ENCODE measurements around the gene TRIM63.

The TRIM63 gene

DNA sequence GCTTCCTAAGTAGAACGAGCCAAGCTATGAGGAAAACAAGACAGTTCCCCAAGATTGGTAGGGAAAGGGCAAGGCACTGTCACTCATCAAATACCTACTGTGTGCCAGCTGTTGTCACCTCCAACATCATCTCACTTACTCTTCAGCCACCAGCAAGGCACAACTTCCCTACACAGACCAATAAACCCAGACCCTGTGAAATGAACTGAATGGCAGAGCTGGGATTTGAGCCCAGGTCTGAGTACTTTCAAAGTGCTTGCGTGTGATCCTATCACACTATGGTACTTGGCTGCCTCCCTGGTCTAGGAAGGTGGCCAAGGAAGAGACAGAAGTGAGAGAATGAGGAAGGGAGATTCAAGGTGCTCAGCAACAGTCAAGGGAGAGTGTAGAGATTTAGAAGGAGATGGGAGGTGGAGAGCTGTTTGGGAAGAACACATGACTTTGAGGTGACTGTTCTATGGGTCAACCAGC is 16.7 kb upstream of the TRIM63 start:
- DNase-seq: no peak

DNA sequence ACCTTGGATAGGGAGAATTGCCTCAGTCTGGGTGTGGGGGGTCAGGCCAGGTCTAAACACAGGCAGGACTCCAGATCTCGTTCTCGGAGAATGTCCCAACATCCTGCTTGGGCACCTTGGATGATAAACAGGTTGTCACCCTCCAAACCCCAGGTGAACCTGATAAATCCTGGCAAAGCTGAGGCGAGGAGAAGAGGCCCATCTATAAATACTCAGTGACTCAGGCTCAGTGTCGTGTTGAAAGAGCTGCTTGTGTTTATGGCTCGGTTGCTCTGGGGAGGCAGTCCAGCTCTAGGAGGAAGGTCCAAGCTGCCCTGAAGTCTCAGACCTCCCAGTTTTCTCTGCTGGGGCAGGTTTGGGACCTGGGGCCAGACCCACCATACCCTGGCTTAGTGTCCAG is 15.8 kb upstream of the TRIM63 start:
- no peak for DNase-seq

DNA sequence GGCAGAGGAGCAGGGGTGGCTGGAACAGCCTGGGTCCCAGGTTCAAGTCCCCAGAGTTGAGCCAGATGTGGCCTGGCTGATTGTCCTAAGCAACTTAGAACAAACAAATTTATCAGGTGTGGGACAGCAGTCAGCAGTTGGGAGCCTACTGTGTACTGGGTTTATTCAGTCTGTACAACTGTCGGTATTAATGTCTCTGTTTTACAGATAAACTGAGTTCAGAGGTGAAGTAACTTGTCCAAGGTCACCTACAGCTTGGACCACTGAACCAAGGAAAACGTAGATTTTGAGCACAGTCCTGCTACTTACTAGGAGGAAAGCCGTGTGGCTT is 14.6 kb upstream of the TRIM63 start:
- no peak for DNase-seq

DNA sequence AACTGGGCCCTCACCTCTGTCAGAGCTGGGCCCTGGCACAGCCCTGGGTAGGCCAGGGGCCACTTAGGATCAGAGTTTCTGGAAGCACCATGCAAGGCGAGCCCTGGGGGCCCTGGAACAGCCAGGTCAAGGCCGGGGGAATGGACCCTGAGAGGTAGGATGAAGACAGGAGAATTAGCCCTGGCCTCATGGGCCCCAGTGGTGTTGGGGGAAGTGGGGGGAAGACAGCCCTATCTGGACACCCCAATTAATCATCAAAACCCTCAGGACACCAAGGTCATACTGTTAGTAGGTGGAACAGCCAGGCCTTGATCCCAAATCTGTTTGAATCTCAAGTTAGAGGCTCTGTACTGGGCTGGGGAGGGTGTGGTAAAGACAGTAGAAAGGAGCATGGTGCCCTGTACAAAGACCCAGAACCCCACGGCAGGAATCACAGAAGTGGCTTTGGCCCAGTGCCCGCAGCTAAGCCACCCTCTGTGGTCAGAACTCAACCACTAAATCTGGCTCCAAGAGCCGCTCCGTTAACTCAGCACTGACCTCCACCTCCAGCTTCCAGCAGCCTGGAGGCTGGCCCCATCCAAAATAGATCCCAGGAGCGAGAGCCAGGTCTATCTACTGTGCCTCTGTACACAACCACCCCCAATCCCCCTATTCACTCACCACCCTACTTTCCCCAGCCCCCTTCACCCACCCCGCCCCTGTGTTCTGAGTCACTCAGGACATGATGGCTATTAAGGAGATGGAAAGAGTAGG is 14.0 kb upstream of the TRIM63 start:
- no peak for DNase-seq

DNA sequence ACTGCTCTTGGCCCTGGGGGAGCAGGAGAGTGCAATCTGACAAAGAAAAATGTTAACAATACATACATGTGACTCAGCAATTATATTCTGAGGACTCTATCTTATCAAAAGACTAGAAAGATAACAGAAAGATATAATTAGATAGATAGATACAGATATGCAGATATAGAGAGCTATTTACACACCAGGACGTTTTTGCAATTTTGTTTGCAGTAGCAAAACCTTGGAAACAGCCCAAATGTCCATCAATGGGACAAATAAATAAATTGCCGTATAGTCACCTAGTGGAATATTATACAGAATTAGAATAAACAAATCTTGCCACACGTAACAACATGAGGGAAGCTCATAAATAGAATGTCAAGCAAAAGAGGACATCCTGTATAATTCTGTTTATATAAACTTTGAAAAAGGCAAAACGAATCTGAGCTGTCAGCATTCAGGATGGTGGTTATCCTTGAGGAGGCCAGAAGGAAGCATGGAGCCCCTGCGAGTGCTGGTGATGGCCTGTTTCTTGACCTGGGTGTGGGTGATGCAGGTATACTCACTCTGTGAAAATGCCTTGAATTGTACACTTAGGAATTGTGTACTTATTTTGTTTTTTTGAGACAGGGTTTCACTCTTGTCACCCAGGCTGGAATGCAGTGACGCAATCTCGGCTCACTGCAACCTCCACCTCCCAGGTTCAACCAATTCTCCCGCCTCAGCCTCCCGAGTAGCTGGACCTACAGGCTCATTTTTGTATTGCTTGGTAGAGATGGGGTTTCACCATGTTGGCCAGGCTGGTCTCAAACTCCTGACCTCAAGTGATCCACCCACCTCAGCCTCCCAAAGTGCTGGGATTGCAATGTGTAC is 12.8 kb upstream of the TRIM63 start:
- no peak for DNase-seq

DNA sequence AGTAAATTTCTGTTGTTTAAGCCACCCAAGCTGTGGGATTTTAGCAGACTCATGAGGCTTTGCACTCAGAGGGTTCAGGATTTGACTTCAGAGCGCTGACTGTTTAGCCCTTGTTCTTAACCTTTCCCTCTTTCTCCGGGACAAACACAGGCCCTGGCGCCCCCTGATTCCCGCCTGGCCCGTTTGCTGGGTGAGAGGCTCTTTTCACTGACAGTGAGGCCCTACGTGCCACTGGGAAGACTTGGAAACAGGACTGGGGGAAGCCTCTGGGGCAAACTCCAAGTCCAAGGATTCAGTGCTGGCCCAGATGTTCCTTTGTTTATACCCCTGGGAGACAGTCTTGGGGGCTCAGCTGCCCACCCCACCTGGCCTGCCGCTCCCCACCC is 11.7 kb upstream of the TRIM63 start:
- no peak for DNase-seq

DNA sequence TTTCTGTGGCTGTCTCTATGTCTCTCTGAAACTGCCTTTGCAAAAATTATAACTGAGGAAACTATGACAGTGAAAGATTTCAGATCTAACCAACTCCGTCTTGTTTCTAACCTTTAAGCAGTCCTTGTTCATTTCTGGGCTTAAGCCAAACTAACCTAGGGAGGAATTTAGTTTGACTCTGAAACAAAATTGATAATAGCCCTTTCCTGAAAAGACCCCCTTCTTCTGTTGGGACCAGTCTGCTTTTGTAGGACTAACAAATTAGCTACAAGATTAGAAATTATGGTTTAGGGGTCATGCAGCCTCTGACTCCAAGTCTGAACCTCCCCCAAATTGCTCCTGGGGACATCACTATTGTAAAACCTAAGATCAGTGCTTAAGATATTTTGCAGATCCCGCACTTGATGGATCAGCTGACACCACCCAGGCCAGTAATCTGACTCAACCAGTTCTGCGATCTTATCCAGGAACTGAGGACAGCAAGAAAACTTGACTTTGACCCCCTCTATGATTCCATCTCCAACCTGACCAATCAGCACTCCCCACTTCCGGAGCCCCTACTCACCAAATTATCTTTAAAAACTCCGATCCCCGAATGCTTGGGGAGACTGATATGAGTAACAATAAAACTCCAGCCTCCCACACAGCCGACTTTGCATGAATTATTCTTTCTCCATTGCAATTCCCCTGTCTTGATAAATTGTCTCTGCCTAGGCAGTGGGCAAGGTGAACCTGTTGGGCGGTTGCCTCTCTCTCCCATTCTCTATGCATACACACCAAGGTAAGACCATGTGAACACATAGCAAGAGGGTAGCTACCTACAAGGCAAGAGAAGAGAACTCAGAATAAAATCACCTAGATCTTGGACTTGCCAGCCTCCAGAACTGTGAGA is 11.1 kb upstream of the TRIM63 start:
- no peak for DNase-seq

DNA sequence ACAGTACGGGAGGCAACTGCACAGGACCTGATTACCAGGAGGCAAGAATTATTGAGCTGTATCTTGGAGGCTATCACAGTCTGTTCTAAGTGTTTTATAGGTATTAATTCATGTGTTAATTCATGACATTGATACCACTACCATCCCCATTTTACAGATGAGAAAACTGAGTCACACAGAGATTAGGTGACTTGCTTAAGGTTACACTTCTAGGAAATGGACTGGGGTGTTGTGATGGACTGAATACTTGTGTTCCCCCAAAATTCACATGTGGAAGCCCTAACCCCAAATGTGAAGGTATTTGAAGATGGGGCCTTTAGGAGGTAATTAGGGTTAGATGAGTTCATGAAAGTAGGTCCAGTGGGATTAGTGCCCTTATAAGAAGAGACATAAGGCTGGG is 10.1 kb upstream of the TRIM63 start:
- no peak for DNase-seq

DNA sequence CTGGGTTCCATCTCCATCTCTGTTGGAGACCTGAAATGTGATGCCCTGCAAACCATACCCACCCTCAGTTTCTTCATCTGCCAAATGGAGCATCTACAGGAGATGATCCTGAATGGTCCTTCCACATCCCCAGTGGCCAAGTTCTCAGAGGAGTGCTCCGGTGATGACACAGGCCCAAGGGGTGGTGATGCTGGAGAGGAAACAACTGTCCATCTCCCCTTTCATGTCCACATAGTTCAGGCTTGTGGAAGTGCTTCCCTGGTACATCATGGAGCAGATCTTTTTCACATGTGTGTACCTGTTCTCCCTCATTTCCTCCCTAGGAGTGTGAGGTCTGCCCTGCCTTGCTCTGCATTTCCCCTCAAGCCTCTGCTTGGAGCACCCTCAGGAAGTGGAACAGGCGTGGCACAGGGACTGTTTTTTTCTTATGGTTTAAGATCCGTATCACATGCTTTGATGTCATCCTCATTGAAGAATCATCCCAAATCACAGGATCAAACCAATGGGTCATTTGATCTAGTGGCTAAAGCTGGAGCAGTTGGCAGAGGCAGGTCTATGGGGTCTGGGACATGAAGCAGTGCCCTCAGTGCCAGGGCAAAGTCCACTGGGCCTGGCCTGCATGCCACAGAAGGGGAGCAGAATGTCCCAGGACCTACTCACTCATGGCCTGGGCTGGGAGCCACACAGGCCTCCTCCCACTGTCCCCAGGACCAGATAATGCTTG is 8.2 kb upstream of the TRIM63 start:
- no peak for DNase-seq

DNA sequence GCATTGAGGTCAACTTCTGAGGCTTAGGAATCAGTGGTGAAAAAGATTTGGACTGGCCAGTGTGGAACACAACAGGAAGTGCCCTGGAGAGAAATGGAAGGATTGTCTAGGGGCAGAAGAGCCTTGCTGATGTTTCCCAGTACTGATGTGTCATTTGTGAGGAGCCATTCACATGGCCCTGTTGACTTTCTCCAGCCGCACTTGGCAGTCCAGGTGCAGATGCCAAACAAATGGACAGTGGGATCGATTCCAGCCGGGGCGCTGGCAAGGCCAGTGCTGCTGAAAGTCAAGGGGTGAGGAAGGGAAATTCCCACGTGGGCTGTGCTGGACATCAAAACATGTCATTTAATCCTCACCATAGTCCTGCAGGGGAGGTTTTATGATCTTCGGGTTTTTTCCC is 4.9 kb upstream of the TRIM63 start:
- no peak for DNase-seq

DNA sequence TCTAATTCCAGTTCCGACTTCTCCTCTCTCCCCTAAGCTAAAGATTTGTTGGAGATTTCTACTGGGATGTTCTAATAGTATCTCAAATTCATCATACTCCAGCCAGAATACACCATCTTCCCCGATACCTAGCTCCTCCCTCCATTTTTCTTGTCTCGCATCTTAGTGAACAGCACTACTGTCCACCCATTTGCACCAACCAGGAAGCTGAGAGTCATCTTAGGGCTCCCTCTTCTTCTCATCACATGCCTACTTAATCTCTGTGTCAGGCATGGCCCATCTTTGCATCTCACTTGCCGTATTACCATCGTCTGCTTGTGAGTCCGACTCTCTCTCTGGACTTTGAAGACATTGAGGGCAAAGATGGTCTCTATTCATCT is 3.5 kb upstream of the TRIM63 start:
- no peak for DNase-seq

DNA sequence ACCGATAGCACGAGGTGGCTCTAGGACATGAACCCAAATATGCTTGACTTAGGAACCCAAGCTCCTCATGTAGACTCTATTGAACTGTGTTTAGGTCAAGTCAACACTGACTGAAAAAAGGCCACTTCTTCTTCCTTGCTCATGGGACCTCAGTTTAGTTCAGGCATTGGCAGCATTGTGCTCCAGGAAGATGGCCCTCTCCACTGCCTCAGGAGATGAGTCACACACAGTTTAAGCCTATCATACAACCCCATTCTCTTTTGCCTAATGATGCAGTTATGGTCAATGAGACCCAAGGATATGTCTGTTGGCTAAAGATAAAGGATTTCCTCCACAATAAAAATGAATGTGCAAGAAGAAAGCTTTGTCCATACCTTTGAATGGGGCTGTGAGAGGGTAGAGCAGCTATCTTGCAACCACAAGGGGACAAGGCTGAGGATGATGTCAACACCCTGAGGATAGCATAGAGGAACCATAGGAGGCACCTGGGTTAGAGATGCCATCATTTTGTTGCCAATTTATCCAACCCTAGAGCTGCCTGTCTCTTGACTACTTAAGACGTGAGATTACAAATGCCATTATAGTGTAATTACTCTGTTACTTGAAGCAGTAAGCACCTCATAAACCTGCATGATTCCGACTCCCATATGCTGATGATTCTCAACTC is 3.0 kb upstream of the TRIM63 start:
- DNase-seq: no peak

DNA sequence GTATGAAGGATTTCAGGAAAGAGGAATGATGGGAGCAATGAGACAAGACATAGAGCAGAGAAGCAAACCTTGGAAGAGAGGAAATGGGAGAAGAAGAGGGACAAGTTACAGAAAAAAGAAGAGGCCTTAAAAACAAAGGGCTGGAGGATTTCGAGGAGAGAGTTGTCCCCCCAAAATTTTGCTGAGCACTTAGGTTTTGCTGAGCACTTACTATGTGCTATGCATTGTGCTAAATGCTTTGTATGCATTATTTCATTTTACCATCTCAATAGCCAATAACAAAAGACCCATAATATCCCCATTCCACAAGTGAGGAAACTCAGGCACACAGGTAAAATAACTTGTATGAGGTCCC is 2.5 kb upstream of the TRIM63 start:
- DNase-seq: no peak

DNA sequence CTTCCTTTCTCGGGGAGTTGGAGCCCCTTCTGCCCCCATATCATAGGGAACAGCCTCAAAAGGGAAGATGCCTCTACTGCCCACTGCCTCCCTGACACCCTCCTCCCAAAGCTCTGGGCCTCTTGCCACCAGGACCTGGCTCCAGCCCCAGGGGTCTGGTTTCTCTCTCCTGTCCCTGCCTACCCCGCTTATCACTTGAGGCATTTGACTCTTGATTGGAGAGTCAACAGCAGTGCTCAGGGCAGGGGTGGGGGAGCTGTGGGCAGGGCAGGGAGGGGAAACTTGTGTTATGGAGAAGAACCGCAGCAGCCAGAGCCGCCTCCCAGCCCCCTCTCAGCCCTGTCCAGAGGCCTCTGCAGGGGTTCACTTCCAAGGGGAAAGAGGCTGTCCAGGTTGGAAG is 573 bp downstream of the TRIM63 start:
- DNase-seq: no peak

DNA sequence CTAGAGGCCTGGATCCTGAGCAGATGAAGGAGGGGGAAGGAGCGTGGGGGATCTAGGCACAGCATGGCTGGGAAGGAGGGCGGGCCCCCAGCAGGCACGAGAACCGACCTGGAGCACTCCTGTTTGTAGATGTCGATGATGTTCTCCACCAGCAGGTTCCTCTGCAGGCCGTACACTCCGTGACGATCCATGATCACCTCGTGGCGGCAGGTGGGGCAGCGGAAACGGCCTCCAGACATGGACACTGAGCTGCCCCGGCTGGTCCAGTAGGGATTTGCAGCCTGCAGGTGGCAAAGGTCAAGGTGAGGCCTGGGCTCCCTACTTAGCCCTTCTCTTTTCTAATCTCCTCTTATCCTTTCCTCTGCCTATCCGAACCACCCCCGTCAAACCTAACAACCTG is 1.3 kb downstream of the TRIM63 start:
- DNase-seq: no peak

DNA sequence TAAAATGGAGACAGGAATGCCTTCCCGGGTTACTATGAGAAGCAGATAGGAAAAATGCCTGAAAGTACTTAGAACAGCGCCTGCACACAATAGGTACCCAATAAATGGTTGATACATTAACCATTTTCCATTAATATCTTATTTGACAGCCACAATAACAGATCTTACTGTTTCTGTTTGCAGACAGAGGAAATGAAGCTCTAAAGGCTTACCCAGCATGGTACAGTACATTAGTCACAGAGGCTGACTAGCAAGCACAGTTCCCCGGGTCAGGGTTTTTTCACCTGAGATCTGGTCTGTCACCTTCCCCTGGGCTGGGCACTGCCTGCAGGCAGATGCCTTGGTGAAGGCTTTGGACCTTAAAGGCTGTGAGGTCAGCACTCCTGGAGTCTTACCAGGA is 2.9 kb downstream of the TRIM63 start:
- no peak for DNase-seq

DNA sequence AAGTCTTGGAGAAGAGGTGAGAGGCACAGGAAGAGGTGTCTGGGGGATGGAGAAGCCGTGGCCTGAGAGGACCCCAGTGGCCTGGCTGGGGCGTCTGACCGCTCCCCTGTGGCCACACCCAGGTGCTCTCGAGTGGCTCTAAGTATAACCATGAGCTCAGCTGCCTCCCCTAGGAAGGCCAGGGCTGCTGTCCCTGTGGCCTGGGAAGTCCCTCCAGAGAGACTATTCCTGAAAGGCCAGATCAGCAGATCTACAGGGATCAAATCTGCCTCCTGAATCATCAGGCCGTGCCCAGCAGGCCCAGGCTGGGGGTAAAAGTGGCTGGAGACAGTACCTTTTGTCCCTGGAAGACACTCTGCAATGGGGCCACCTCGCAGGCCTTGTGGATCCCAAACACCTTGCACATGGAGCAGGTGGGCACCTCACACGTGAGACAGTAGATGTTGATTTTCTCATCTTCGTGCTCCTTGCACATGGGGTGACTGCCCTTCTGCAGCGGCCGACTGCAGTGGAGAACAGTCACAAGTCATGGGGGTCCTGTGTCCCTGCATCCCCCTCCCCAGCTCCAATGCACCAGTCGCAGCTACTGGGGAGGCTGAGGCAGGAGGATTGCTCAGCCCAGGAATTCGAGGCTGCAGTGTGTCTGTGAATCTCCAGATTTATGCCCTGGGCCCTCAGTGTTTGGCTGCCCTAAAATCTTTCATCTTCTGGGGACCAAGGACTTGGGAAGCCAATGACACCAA is 6.4 kb downstream of the TRIM63 start:
- DNase-seq: no peak

DNA sequence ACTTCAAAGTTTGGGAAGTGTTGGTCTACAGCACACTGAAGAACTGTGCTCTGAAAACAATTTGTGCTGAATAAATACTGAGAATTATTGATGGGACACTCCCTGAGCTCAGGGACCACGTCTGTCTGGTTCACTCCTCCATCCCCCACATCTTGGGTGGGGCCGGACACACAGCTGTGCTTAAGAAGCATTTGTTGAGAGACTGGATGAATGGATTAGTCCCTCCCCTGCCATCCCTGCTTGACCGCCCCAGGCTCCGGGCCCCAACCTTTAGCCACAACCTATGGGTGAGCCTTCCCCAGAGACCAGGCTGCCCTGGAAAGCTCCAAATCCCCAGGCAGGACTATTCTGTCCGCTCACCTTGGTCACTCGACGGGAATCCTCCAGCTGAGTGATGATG is 7.5 kb downstream of the TRIM63 start:
- DNase-seq: no peak

DNA sequence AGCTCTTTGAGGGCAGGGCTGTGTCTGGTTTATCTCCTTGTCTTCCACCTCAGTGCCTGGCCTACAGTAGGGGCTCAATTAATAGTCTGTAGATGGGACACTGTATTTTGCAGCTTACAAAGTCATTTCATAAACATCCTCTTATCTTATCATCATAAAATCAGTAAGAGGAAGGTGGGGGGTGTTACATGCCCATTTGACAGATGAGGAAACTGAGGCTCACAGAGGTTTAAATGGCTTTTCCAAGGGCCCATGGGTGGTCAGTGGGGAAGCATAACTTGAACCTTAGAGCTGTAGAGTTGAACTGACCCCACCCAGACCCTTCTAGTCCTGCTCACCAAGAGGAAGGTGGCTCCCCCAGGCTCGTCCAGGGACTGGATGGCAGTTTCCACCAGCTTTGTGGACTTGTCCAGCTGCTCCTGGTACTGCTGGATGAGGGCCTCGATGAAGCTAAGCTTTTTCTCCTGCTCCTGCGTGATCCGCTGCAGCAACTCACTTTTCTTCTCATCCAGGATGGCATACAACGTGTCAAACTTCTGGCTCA is 9.3 kb downstream of the TRIM63 start:
- no peak for DNase-seq

DNA sequence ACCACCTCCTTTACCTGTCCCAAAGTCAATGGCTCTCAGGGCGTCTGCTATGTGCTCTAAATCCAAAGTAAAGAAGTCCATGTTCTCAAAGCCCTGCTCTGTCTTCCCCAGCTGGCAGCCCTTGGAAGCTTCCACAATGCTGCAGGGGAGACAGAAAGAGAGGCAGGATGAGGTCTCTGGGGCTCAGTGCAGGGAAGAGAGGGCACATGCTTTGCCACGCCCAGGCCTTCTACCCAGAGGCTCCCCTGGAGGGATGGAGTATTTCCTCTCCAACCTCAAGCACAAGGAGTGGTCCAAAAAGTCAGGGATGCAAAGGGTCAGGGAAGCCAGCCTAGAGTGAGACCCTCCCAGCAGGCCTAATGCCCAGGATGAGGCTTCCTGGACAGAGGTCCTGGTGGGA is 10.2 kb downstream of the TRIM63 start:
- DNase-seq: no peak

DNA sequence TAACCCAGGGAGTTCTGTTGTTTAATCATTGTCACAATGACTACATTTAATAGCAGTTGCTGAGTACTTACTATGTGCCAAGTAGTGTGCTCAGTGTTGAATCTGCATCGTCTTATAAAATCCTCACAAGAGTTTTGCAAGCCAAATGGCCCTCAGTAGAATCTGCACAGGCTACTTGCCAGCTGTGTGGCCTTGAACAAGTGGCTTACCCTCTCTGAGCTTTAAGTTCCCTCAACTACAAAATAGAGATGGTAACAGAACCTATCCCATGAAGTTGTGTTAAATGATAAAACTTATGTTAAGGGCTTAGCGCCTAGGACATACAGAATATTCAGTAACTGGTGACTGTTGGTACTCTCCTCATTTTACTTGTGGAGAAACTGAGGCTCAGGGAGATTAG is 12.4 kb downstream of the TRIM63 start:
- DNase-seq: no peak
